ENCODE data around the gene APBB2. TPM values are rescaled to one million over a fixed set of nuclear protein-coding genes. Genes with fewer than 3 reads are reported as not detected.

Gene APBB2
- total and polyA plus RNA-seq, 2 of the 4 experiments (the other 2 are of a cell fraction) = 47.9 to 75.5 TPM

DNA sequence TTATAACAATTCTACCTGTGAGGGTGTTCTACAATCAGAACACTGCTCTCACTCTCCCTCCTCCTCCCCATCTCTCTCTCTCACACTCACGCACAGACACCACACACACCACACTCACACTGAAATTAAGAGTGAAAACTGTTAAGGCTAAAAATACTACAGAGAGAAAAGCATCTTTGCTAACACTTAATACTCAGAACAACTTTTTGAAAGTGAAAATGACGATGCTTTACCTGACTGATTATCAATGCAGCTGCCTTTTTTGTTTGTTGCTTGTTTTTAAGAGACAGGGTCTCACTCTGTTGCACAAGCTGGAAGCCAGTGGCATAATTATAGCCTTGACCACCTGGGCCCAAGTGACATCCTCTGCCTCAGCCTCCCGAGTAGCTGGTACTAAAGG lies 222.4 kb downstream of the APBB2 start:
- in situ Hi-C loops (cut with MboI; ENCODE audit: low sequenced_read_pairs) (no loop called here), intact Hi-C loops (cut with micrococcal nuclease) (no loop called here), dilution Hi-C loops (cut with HindIII; ENCODE audit: low sequenced_read_pairs, unreplicated experiment) (no loop called here)
- H2AK9ac ChIP-seq (replicated peaks; ENCODE audit: low read depth, low read length, poor library complexity) = no peak overlapping the region
- no peak for ATAC-seq (ENCODE audit: low read depth)
- H2BK15ac ChIP-seq (ENCODE audit: low read depth, low read length) = peak overlapping the region; percentile 89; the same call in 2 of the 3 replicates
- no peak overlapping the region for H3K27ac ChIP-seq (ENCODE audit: insufficient read depth, low read length)
- H4K5ac ChIP-seq (ENCODE audit: low read depth, low read length) = peak overlapping the region; percentile 61; the same call in 1 of the 2 replicates
- no peak for DNase-seq
- H4K8ac ChIP-seq (ENCODE audit: low read depth in 2 of 2, low read length in 2 of 2) = peak overlapping the region; percentile 57 to 85; a peak in 3 of 4 replicates
- POLR2A ChIA-PET (ENCODE audit: unreplicated experiment) = no interaction called here
- peaks cover 16% of the 10 kb centered on the region for H3K4me1 ChIP-seq (ENCODE audit: control insufficient read depth, insufficient read depth, low read length)
- H3K27me3 ChIP-seq (ENCODE audit: control insufficient read depth, insufficient read depth, low read length) = no peaks in the 10 kb centered on the region
- peak overlapping the region; percentile 95 for H2BK120ac ChIP-seq (ENCODE audit: low read depth, low read length)
- H2AFZ ChIP-seq (replicated peaks; ENCODE audit: low read length, poor library complexity) = no peak overlapping the region
- peak overlapping the region; percentile 86 for H3K4ac ChIP-seq (ENCODE audit: low read depth, low read length)
- H2BK5ac ChIP-seq (ENCODE audit: low read depth, low read length, poor library complexity, severe bottlenecking) = peak overlapping the region; percentile 65
- H3K56ac ChIP-seq (ENCODE audit: extremely low read depth, insufficient read depth, low read length) = peak overlapping the region; percentile 10; the same call in 1 of the 2 replicates
- H3K4me2 ChIP-seq (ENCODE audit: low read depth, low read length) = no peak overlapping the region
- H3K36me3 ChIP-seq (ENCODE audit: control insufficient read depth, insufficient read depth, low read length) = no peaks in the 10 kb centered on the region; the same call in 1 of the 2 replicates
- no peaks in the 10 kb centered on the region for H4K20me1 ChIP-seq (ENCODE audit: insufficient read depth, low read length)
- H3K23ac ChIP-seq (ENCODE audit: low read depth, low read length) = peak overlapping the region; percentile 82; the same call in 1 of the 2 replicates
- peak overlapping the region; percentile 73 for H4K91ac ChIP-seq (ENCODE audit: insufficient read depth, low read depth, low read length)
- peak overlapping the region; percentile 65 for H3K14ac ChIP-seq (replicated peaks; ENCODE audit: low read depth, low read length)
- H2BK20ac ChIP-seq (ENCODE audit: low read depth, low read length) = peak overlapping the region; percentile 89
- WGBS, 2 experiments (ENCODE audit: extremely low coverage in 2 of 2, insufficient read length in 1 of 2) = no CpG with 5 or more reads among the region's 3 CpGs
- no peaks in the 10 kb centered on the region for H3K9me3 ChIP-seq (ENCODE audit: control insufficient read depth, insufficient read depth, low read length)
- H3K18ac ChIP-seq (ENCODE audit: low read depth, low read length) = peak overlapping the region; percentile 70; the same call in 1 of the 2 replicates
- CTCF ChIA-PET = interaction anchor here (0.6 kb wide), 1 partner anchor 194 kb away, joined by 3 read pairs; no protein-coding TSS in a partner anchor
- peaks cover 25% of the 10 kb centered on the region for H3K9me1 ChIP-seq (ENCODE audit: insufficient read depth, low read length)
- H3K9ac ChIP-seq (ENCODE audit: low read depth, low read length) = no peak overlapping the region
- H2AK5ac ChIP-seq (ENCODE audit: low read depth, low read length) = peak overlapping the region; percentile 98
- H3K79me1 ChIP-seq (ENCODE audit: low read depth in 1 of 2, low read length in 2 of 2) = peaks cover 7 to 45% of the 10 kb centered on the region in 2 experiments; a peak in 3 of 4 replicates
- H3K4me3 ChIP-seq (ENCODE audit: insufficient read depth, low read depth, low read length) = no peak overlapping the region
- BruUV-seq (replicated peaks) = no TSS peak
- no peak for TF ChIP-seq RCOR1 (IDR thresholded peaks at IDR 0.05; ENCODE audit: insufficient replicate concordance, low read length)
- TF ChIP-seq SMC3 (IDR thresholded peaks at IDR 0.05; ENCODE audit: low read depth, low read length) = no peak
- TF ChIP-seq FOS (IDR thresholded peaks at IDR 0.05; ENCODE audit: low read depth, low read length) = no peak
- no peak for TF ChIP-seq BHLHE40 (IDR thresholded peaks at IDR 0.05; ENCODE audit: low read depth, low read length)
- TF ChIP-seq MAZ (IDR thresholded peaks at IDR 0.05; ENCODE audit: borderline replicate concordance, low read depth, low read length) = no peak
- TF ChIP-seq, protein P1, sequence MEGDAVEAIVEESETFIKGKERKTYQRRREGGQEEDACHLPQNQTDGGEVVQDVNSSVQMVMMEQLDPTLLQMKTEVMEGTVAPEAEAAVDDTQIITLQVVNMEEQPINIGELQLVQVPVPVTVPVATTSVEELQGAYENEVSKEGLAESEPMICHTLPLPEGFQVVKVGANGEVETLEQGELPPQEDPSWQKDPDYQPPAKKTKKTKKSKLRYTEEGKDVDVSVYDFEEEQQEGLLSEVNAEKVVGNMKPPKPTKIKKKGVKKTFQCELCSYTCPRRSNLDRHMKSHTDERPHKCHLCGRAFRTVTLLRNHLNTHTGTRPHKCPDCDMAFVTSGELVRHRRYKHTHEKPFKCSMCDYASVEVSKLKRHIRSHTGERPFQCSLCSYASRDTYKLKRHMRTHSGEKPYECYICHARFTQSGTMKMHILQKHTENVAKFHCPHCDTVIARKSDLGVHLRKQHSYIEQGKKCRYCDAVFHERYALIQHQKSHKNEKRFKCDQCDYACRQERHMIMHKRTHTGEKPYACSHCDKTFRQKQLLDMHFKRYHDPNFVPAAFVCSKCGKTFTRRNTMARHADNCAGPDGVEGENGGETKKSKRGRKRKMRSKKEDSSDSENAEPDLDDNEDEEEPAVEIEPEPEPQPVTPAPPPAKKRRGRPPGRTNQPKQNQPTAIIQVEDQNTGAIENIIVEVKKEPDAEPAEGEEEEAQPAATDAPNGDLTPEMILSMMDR (conservative IDR thresholded peaks at IDR 0.05; ENCODE audit: low read depth, low read length) = no peak
- no peak for TF ChIP-seq ELK1 (IDR thresholded peaks at IDR 0.05; ENCODE audit: borderline replicate concordance, low read depth, low read length)
- TF ChIP-seq CEBPB (IDR thresholded peaks at IDR 0.05; ENCODE audit: low read depth, low read length) = no peak
- TF ChIP-seq CHD1 (IDR thresholded peaks at IDR 0.05; ENCODE audit: low read depth, low read length) = no peak
- TF ChIP-seq MXI1 (IDR thresholded peaks at IDR 0.05; ENCODE audit: borderline replicate concordance, low read depth, low read length) = no peak
- no peak for TF ChIP-seq POLR2A (IDR thresholded peaks at IDR 0.05; ENCODE audit: low read depth, low read length)
- no peak for TF ChIP-seq RAD21 (IDR thresholded peaks at IDR 0.05; ENCODE audit: low read length)

Measured in IMR-90 (cell line).